IMR-90 (cell line): ENCODE results near the gene ZNF236. TPM values are rescaled to one million over a fixed set of nuclear protein-coding genes. Genes with fewer than 3 reads are reported as not detected.

Experiments
- ATAC-seq: fragments of 200-7000 bp; cut with Tn5 transposase; 2 replicates; pipeline ENCODE4 v1.9.1; 2020; ENCODE audit warnings: low read depth, mild to moderate bottlenecking, moderate library complexity
- BruUV-seq: library from RNA; stranded (reverse); fragments of 400-500 nt; replicated peaks from 2 replicates; lab custom pipeline; 2021; lab: Mats Ljungman, UMichigan
- CTCF ChIA-PET: fragments of 300-600 bp; formaldehyde crosslinking; extraction: SDS; loops from one replicate; lab custom pipeline; 2021; ENCODE audit warnings: antibody characterized with exemption; lab: Yijun Ruan, JAX
- POLR2A ChIA-PET: fragments of 300-600 bp; sonication (Branson Sonifier 250); formaldehyde crosslinking; loops from one replicate; lab custom pipeline; 2022; ENCODE audit warnings: antibody characterized with exemption; ENCODE audit not compliant: unreplicated experiment; lab: Charles Lee
- DNase-seq: peaks from one replicate; pipeline ENCODE4 v3.0.0; 2013
- H2AFZ ChIP-seq: replicated peaks from 2 replicates; pipeline ENCODE3; 2013; ENCODE audit warnings: low read length, mild to moderate bottlenecking; ENCODE audit not compliant: poor library complexity
- H2AK5ac ChIP-seq: 2 replicates; pipeline ENCODE4 v1.6.1; 2013; ENCODE audit warnings: low read depth, low read length, inconsistent platforms
- H2AK9ac ChIP-seq: replicated peaks from 2 replicates; pipeline ENCODE3; 2013; ENCODE audit warnings: mild to moderate bottlenecking, low read depth, low read length, moderate library complexity; ENCODE audit not compliant: poor library complexity
- H2BK120ac ChIP-seq: 2 replicates; pipeline ENCODE4 v1.6.1; 2013; ENCODE audit warnings: low read depth, low read length, inconsistent platforms
- H2BK15ac ChIP-seq: 3 replicates; pipeline ENCODE4 v1.6.1; 2013; ENCODE audit warnings: low read depth, low read length, inconsistent platforms
- H2BK20ac ChIP-seq: 2 replicates; pipeline ENCODE4 v1.6.1; 2013; ENCODE audit warnings: low read depth, mild to moderate bottlenecking, inconsistent platforms, low read length, moderate library complexity
- H2BK5ac ChIP-seq: 2 replicates; pipeline ENCODE4 v1.6.1; 2013; ENCODE audit warnings: mild to moderate bottlenecking, low read depth, low read length, inconsistent platforms; ENCODE audit not compliant: poor library complexity, severe bottlenecking
- H3K14ac ChIP-seq: replicated peaks from 2 replicates; pipeline ENCODE4 v1.6.1; 2013; ENCODE audit warnings: low read depth, low read length, inconsistent platforms
- H3K18ac ChIP-seq: 2 replicates; pipeline ENCODE4 v1.6.1; 2013; ENCODE audit warnings: low read depth, low read length, control low read depth
- H3K23ac ChIP-seq: 2 replicates; pipeline ENCODE4 v1.6.1; 2013; ENCODE audit warnings: low read depth, low read length, inconsistent platforms
- H3K27ac ChIP-seq: 2 replicates; pipeline ENCODE4 v1.5.1; 2013; ENCODE audit warnings: mild to moderate bottlenecking, control low read depth, low read length; ENCODE audit not compliant: insufficient read depth
- H3K27me3 ChIP-seq: 2 replicates; pipeline ENCODE4 v1.6.1; 2013; ENCODE audit warnings: low read length; ENCODE audit not compliant: control insufficient read depth, insufficient read depth
- H3K36me3 ChIP-seq: 2 replicates; pipeline ENCODE4 v1.6.1; 2013; ENCODE audit warnings: low read length, mixed read lengths; ENCODE audit not compliant: control insufficient read depth, insufficient read depth
- H3K4ac ChIP-seq: 2 replicates; pipeline ENCODE4 v1.6.1; 2013; ENCODE audit warnings: low read depth, low read length, inconsistent platforms
- H3K4me1 ChIP-seq: 2 replicates; pipeline ENCODE4 v1.6.1; 2013; ENCODE audit warnings: low read length, mixed read lengths; ENCODE audit not compliant: control insufficient read depth, insufficient read depth
- H3K4me2 ChIP-seq: 2 replicates; pipeline ENCODE4 v1.6.1; 2013; ENCODE audit warnings: low read depth, mild to moderate bottlenecking, control low read depth, low read length, moderate library complexity
- H3K4me3 ChIP-seq: 2 replicates; pipeline ENCODE4 v1.5.1; 2013; ENCODE audit warnings: low read depth, mild to moderate bottlenecking, control low read depth, low read length, moderate library complexity; ENCODE audit not compliant: insufficient read depth
- H3K56ac ChIP-seq: 2 replicates; pipeline ENCODE4 v1.6.1; 2013; ENCODE audit warnings: low read length, inconsistent platforms; ENCODE audit not compliant: insufficient read depth; ENCODE audit errors: extremely low read depth
- H3K79me1 ChIP-seq, 2 experiments: 2 replicates each; pipeline ENCODE4 v1.6.1; 2013; ENCODE audit warnings: low read length in 2 of 2, inconsistent platforms in 1 of 2, low read depth in 1 of 2
- H3K9ac ChIP-seq: 2 replicates; pipeline ENCODE4 v1.6.1; 2013; ENCODE audit warnings: low read depth, low read length, control low read depth
- H3K9me1 ChIP-seq: 2 replicates; pipeline ENCODE4 v1.6.1; 2013; ENCODE audit warnings: low read length, inconsistent platforms; ENCODE audit not compliant: insufficient read depth
- H3K9me3 ChIP-seq: 2 replicates; pipeline ENCODE4 v1.6.1; 2013; ENCODE audit warnings: low read length; ENCODE audit not compliant: control insufficient read depth, insufficient read depth
- H4K20me1 ChIP-seq: 2 replicates; pipeline ENCODE4 v1.6.1; 2013; ENCODE audit warnings: low read length, inconsistent platforms; ENCODE audit not compliant: insufficient read depth
- H4K5ac ChIP-seq: 2 replicates; pipeline ENCODE4 v1.6.1; 2013; ENCODE audit warnings: mild to moderate bottlenecking, low read depth, low read length, control low read depth
- H4K8ac ChIP-seq, 2 experiments: 2 replicates each; pipeline ENCODE4 v1.6.1; 2013; ENCODE audit warnings: low read depth in 2 of 2, low read length in 2 of 2, control low read depth in 1 of 2, inconsistent platforms in 1 of 2
- H4K91ac ChIP-seq: 2 replicates; pipeline ENCODE4 v1.6.1; 2013; ENCODE audit warnings: low read depth, low read length, inconsistent platforms; ENCODE audit not compliant: insufficient read depth
- CEBPB ChIP-seq: IDR thresholded peaks from 2 replicates; pipeline ENCODE4 v1.6.1; 2012; ENCODE audit warnings: low read depth, low read length, improper control_type of control experiment
- FOS ChIP-seq: fragments of 150-350 bp; IDR thresholded peaks from 2 replicates; pipeline ENCODE4 v1.6.1; 2016; ENCODE audit warnings: low read depth, low read length
- RCOR1 ChIP-seq: IDR thresholded peaks from 2 replicates; pipeline ENCODE4 v1.6.1; 2012; ENCODE audit warnings: mild to moderate bottlenecking, low read length, improper control_type of control experiment; ENCODE audit not compliant: insufficient replicate concordance
- SMC3 ChIP-seq: fragments of 150-350 bp; IDR thresholded peaks from 2 replicates; pipeline ENCODE4 v1.6.1; 2016; ENCODE audit warnings: low read depth, mild to moderate bottlenecking, antibody characterized with exemption, low read length, moderate library complexity
- WGBS, 2 experiments: methylation state at CpG; one replicate each; pipeline versions ENCODE4 v1.1.5 to v1.1.7; 2013; ENCODE audit warnings: missing lambda C conversion rate in 2 of 2; ENCODE audit not compliant: insufficient read length in 1 of 2; ENCODE audit errors: extremely low coverage in 2 of 2; 5-methylcytosine and 5-hydroxymethylcytosine counted together
- dilution Hi-C: fragments of 300-500 bp; cut with HindIII; formaldehyde crosslinking; loops from one replicate; pipeline ENCODE4 v1.14.3; 2018; ENCODE audit warnings: low sequenced_read_pairs; ENCODE audit not compliant: unreplicated experiment
- in situ Hi-C: fragments of 300-500 bp; cut with MboI; formaldehyde crosslinking; loops from 3 replicates; pipeline ENCODE4 v1.14.3; 2019; ENCODE audit warnings: low sequenced_read_pairs, inconsistent platforms, mixed read lengths
- intact Hi-C: fragments of 100-400 bp; cut with micrococcal nuclease; formaldehyde crosslinking; loops from 2 replicates; pipeline ENCODE4 v1.10.0; 2022
- polyA plus RNA-seq, 3 experiments: library from polyadenylated mRNA; depleted of rRNA; stranded (reverse); fragments of >200 nt; gene quantifications; 2 replicates each; pipeline ENCODE4 v1.2.3, GENCODE V29; 2012; ENCODE audit warnings: low replicate concordance in 1 of 3
- total RNA-seq: library from RNA; depleted of rRNA; stranded (reverse); fragments of >200 nt; gene quantifications from 2 replicates; pipeline ENCODE4 v1.2.3, GENCODE V29; 2012

ZNF236 gene
- total and polyA plus RNA-seq, 2 of the 4 experiments (the other 2 are of a cell fraction), result 3.6 to 9.7 TPM

DNA sequence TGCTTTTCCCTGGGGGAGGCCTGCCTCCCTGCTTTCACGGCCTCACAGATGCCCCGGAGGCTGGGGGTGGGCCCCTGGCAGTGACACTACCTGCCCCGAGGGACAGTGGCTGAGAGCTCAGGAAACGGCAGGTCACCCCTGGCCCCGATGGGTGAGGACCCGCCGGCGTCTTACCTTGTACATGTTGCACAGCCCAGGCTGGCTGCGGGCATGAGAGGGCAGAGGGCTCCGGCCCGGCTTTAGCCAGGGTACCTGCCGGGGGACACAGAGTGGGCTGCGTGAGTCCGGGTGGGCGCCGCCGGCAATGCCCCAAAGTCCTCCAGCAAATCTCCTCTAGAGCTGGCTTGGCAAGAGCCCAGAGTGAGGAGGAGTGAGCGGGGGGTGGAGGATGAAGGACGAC lies 187.3 kb downstream of the ZNF236 start:
- TF ChIP-seq RCOR1 (no peak), SMC3 (no peak), FOS (no peak), CEBPB (no peak)
- Histone ChIP-seq H3K4ac (no peak overlapping the region), H4K91ac (no peak overlapping the region), H2AK5ac (no peak overlapping the region), H3K9me3 (no peaks in the 10 kb centered on the region), H2BK20ac (no peak overlapping the region), H3K4me1 (no peaks in the 10 kb centered on the region; the same call in 1 of the 2 replicates), H3K14ac (no peak overlapping the region), H2AFZ (no peak overlapping the region), H2BK120ac (no peak overlapping the region), H3K27ac (no peak overlapping the region), H3K27me3 (peaks cover 7% of the 10 kb centered on the region), H3K79me1 (no peaks in the 10 kb centered on the region), H3K9ac (no peak overlapping the region), H3K56ac (no peak overlapping the region), H4K5ac (no peak overlapping the region), H2AK9ac (no peak overlapping the region), H3K36me3 (no peaks in the 10 kb centered on the region), H3K4me3 (no peak overlapping the region), H2BK5ac (no peak overlapping the region), H3K9me1 (no peaks in the 10 kb centered on the region), H3K18ac (no peak overlapping the region), H4K20me1 (no peaks in the 10 kb centered on the region), H3K4me2 (no peak overlapping the region), H4K8ac (no peak overlapping the region), H3K23ac (no peak overlapping the region), H2BK15ac (no peak overlapping the region)
- in situ Hi-C loops, result no loop called here
- ChIA-PET CTCF (no interaction called here), POLR2A (no interaction called here)
- BruUV-seq, result no TSS peak
- 66% methylated on average over 9 of the region's 19 CpGs; no CpG with 5 or more reads in 1 of the 2 experiments for WGBS, 2 experiments
- dilution Hi-C loops, result no loop called here
- DNase-seq (no peak), ATAC-seq (no peak)
- intact Hi-C loops, result no loop called here
